Neural cell (in vitro differentiated cells): Measurements from ENCODE around the gene GRWD1. TPM values are rescaled to one million over a fixed set of nuclear protein-coding genes. Genes with fewer than 3 reads are reported as not detected.

Experiments used
- H2AFZ ChIP-seq: fragments of 200-600, 300-800 bp; sonication (generic), shearing (Covaris generic); 2 replicates; pipeline ENCODE4 v1.6.0; 2014; ENCODE audit warnings: low read depth, mild to moderate bottlenecking, antibody characterized with exemption, low read length, moderate library complexity
- H3F3A ChIP-seq: fragments of 200-600 bp; shearing (Covaris generic); 2 replicates; pipeline ENCODE4 v1.6.1; 2016; ENCODE audit warnings: mild to moderate bottlenecking, moderate library complexity, mixed read lengths, antibody characterized with exemption, low read length; ENCODE audit not compliant: insufficient read depth, poor library complexity, severe bottlenecking
- H3K27ac ChIP-seq: fragments of 200-600, 300-800 bp; sonication (generic), shearing (Covaris generic); 2 replicates; pipeline ENCODE4 v1.5.1; 2014; ENCODE audit warnings: mild to moderate bottlenecking, low read length, moderate library complexity
- H3K27me3 ChIP-seq: fragments of 300-800, 200-600 bp; sonication (generic), shearing (Covaris generic); 2 replicates; pipeline ENCODE4 v1.6.0; 2014; ENCODE audit warnings: mild to moderate bottlenecking, low read depth, low read length, moderate library complexity; ENCODE audit not compliant: insufficient read depth
- H3K36me3 ChIP-seq: fragments of 300-800, 200-600 bp; sonication (generic), shearing (Covaris generic); 2 replicates; pipeline ENCODE4 v1.5.1; 2014; ENCODE audit warnings: mild to moderate bottlenecking, antibody characterized with exemption, low read length, moderate library complexity; ENCODE audit not compliant: insufficient read depth
- H3K4me2 ChIP-seq: fragments of 300-800, 200-600 bp; sonication (generic), shearing (Covaris generic); 2 replicates; pipeline ENCODE4 v1.6.0; 2014; ENCODE audit warnings: mild to moderate bottlenecking, low read length
- H3K4me3 ChIP-seq: fragments of 300-800, 200-600 bp; sonication (generic), shearing (Covaris generic); 2 replicates; pipeline ENCODE4 v1.5.1; 2014; ENCODE audit warnings: mild to moderate bottlenecking, low read length, moderate library complexity
- H3K79me2 ChIP-seq: fragments of 200-600 bp; shearing (Covaris generic); replicated peaks from 2 replicates; pipeline ENCODE4 v1.6.0; 2014; ENCODE audit warnings: mild to moderate bottlenecking, low read length, moderate library complexity; ENCODE audit not compliant: insufficient read depth
- H3K9ac ChIP-seq: fragments of 300-800, 200-600 bp; sonication (generic), shearing (Covaris generic); 2 replicates; pipeline ENCODE4 v1.6.1; 2016; ENCODE audit warnings: mild to moderate bottlenecking, low read length, mixed read lengths
- H3K9me2 ChIP-seq: fragments of 200-600 bp; shearing (Covaris generic); 2 replicates; pipeline ENCODE4 v1.6.1; 2016; ENCODE audit warnings: mild to moderate bottlenecking, low read length, mixed read lengths; ENCODE audit not compliant: insufficient read depth
- H3K9me3 ChIP-seq: fragments of 200-600, 300-800 bp; sonication (generic), shearing (Covaris generic); 2 replicates; pipeline ENCODE4 v1.6.1; 2016; ENCODE audit warnings: mild to moderate bottlenecking, mixed run types, low read length, moderate library complexity, mixed read lengths
- H4K20me1 ChIP-seq: fragments of 200-600 bp; shearing (Covaris generic); 2 replicates; pipeline ENCODE4 v1.6.1; 2016; ENCODE audit warnings: mild to moderate bottlenecking, mixed run types; ENCODE audit not compliant: insufficient read depth
- CTCF ChIP-seq: fragments of 450-650 bp; IDR thresholded peaks from 2 replicates; pipeline ENCODE4 v1.5.1; 2014; ENCODE audit warnings: antibody characterized with exemption, mild to moderate bottlenecking, moderate library complexity; ENCODE audit not compliant: poor library complexity, severe bottlenecking
- EP300 ChIP-seq: fragments of 450-650 bp; conservative IDR thresholded peaks from 2 replicates; pipeline ENCODE4 v1.6.1; 2014; ENCODE audit warnings: antibody characterized with exemption, mild to moderate bottlenecking, moderate library complexity; ENCODE audit not compliant: poor library complexity, severe bottlenecking
- EZH2 ChIP-seq: fragments of 200-600, 300-800 bp; shearing (Covaris generic), sonication (generic); IDR thresholded peaks from 2 replicates; pipeline ENCODE4 v1.6.1; 2014; ENCODE audit warnings: antibody characterized with exemption, low read length, borderline replicate concordance, mild to moderate bottlenecking; ENCODE audit not compliant: insufficient read depth, poor library complexity, severe bottlenecking
- MXI1 ChIP-seq: fragments of 450-650 bp; conservative IDR thresholded peaks from 2 replicates; pipeline ENCODE4 v1.6.1; 2014; ENCODE audit warnings: antibody characterized with exemption, mild to moderate bottlenecking; ENCODE audit not compliant: poor library complexity, severe bottlenecking
- POLR2AphosphoS5 ChIP-seq: IDR thresholded peaks from 2 replicates; pipeline ENCODE4 v1.6.1; 2012
- RAD21 ChIP-seq: fragments of 450-650 bp; conservative IDR thresholded peaks from 2 replicates; pipeline ENCODE4 v1.6.1; 2014; ENCODE audit warnings: antibody characterized with exemption, mild to moderate bottlenecking, moderate library complexity
- REST ChIP-seq: IDR thresholded peaks from 2 replicates; pipeline ENCODE4 v1.6.1; 2012; ENCODE audit warnings: borderline replicate concordance
- SMC3 ChIP-seq: fragments of 450-650 bp; conservative IDR thresholded peaks from 2 replicates; pipeline ENCODE4 v1.6.1; 2014; ENCODE audit warnings: antibody characterized with exemption, mild to moderate bottlenecking, moderate library complexity; ENCODE audit not compliant: poor library complexity
- TAF1 ChIP-seq: IDR thresholded peaks from 2 replicates; pipeline ENCODE4 v1.6.1; 2012; ENCODE audit warnings: low read depth
- polyA plus RNA-seq: library from polyadenylated mRNA; depleted of rRNA; stranded (reverse); fragments of >200 nt; gene quantifications from 2 replicates; pipeline ENCODE4 v1.2.3, GENCODE V29; 2014

Gene GRWD1
- polyA plus RNA-seq, 1 donor from 2014 or later = 11.8 TPM

GRCh38 chr19:48396824-48397176 lies 49.0 kb upstream of the GRWD1 start:
- H3K36me3 ChIP-seq = no peaks in the 10 kb centered on the region
- no peak overlapping the region for H3K27ac ChIP-seq
- peak overlapping the region; percentile 94 for H3K4me3 ChIP-seq
- no peak overlapping the region for H3K4me2 ChIP-seq
- no peak for TF ChIP-seq RAD21
- TF ChIP-seq MXI1 = no peak
- no peak for TF ChIP-seq POLR2AphosphoS5
- no peak for TF ChIP-seq TAF1
- TF ChIP-seq EP300 = no peak
- no peak for TF ChIP-seq SMC3
- no peak for TF ChIP-seq REST
- no peak for TF ChIP-seq EZH2
- no peak for TF ChIP-seq CTCF
- peaks cover 4% of the 10 kb centered on the region for H3K79me2 ChIP-seq
- H2AFZ ChIP-seq = no peak overlapping the region
- H3K9ac ChIP-seq = peak overlapping the region; percentile 95
- H3K9me2 ChIP-seq = no peaks in the 10 kb centered on the region
- no peaks in the 10 kb centered on the region for H3K9me3 ChIP-seq
- H3F3A ChIP-seq = no peaks in the 10 kb centered on the region
- no peaks in the 10 kb centered on the region for H4K20me1 ChIP-seq
- peaks cover 24% of the 10 kb centered on the region for H3K27me3 ChIP-seq

GRCh38 chr19:48397263-48398101 lies 48.3 kb upstream of the GRWD1 start:
- H3K4me2 ChIP-seq = no peak overlapping the region
- H2AFZ ChIP-seq = no peak overlapping the region
- H3K27me3 ChIP-seq = peaks cover 24% of the 10 kb centered on the region
- H3K36me3 ChIP-seq = no peaks in the 10 kb centered on the region
- H3K27ac ChIP-seq = no peak overlapping the region
- H3K9ac ChIP-seq = no peak overlapping the region
- H3K4me3 ChIP-seq = peak overlapping the region; percentile 94
- TF ChIP-seq EP300 = no peak
- TF ChIP-seq MXI1 = no peak
- no peak for TF ChIP-seq RAD21
- no peak for TF ChIP-seq POLR2AphosphoS5
- no peak for TF ChIP-seq SMC3
- no peak for TF ChIP-seq TAF1
- no peak for TF ChIP-seq EZH2
- TF ChIP-seq REST = no peak
- TF ChIP-seq CTCF = no peak
- H3K9me2 ChIP-seq = no peaks in the 10 kb centered on the region
- peaks cover 4% of the 10 kb centered on the region for H3K79me2 ChIP-seq
- H4K20me1 ChIP-seq = no peaks in the 10 kb centered on the region
- H3F3A ChIP-seq = no peaks in the 10 kb centered on the region
- no peaks in the 10 kb centered on the region for H3K9me3 ChIP-seq
